NCI-H2107 (cell line): Measurements from ENCODE around the gene NSDHL.

ENCODE experiments used
- DNase-seq: peaks from one replicate; lab custom pipeline; 2025; lab: John Stamatoyannopoulos, UW

NSDHL gene

GRCh38 chrX:152844256-152844655, 13.4 kb downstream of the NSDHL start:
- DNase-seq = no peak

DNA sequence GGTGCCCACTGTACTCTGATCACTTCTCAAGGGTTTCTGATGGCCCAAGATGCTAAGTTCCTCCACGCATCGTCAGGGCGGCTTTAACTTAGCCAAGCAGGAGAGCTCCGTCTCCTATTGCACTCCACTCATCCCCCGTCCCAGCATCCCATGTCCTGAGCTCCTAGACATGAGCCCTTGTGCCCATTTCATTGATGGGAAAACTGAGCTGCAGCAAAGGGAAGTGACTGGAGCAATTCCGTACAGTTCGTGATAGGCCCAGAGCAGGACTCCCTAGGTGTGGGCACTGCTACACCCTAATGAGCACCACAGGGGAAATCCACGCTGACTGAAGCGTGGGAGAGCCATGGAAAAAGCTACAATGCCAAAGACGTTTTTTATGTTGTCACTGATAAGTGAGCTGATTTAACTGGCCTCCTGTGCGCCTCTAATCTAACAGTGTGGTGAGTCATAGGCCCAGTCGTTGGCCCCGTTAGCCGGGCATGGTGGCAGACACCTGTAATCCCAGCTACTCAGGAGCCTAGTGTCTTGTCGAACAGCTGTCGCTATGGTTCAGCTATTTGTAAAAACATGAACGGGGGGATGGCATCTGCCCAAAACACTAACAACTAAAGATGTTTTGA, 14.9 kb downstream of the NSDHL start:
- DNase-seq = no peak

- DNase-seq = no peak
Observed at GRCh38 chrX:152847281-152847680, 16.4 kb downstream of the NSDHL start.

DNA sequence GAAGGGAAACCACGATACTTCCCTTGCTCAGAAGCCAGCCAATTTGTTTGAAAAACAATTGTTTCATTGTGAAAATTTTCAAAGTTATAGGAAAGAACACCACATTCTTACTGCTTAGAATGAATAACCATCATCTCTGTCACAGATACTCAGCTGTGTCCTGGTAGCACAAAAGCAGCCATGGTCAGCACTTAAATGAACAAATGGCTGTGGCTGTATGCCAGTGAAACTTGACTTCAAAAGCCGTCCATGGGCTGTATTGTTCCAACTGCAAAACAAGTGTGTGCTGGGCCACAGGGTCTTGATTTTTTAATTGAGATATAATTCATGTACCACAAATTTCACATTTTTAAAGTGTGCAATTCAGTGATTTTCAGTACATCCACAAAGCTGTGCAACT, 19.6 kb downstream of the NSDHL start:
- DNase-seq = no peak

GRCh38 chrX:152853986-152854385, 23.1 kb downstream of the NSDHL start:
- DNase-seq = no peak

GRCh38 chrX:152861116-152861515, 30.3 kb downstream of the NSDHL start:
- no peak for DNase-seq

DNA sequence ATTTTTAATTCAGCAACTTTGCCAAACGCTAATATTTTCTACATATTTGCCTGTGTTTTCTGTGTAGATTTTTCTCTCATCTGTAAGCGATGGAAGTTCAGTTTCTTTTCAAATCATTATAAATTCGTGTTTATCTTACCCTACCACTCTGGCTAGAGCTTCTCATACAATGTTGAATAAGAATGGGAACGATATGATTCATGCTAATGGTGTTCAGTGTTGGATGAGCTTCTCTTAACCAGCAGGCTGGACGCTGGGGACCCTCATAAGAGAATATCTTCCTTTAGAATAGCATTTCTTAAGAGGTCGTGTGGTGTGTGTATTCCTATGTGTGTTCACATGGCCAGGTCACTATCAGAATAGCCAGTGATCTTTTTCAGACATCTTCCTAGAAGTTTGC, 31.0 kb downstream of the NSDHL start:
- DNase-seq = no peak

- DNase-seq = no peak
Observed at GRCh38 chrX:152865232-152865920, 34.5 kb downstream of the NSDHL start.

- DNase-seq = no peak
Observed at GRCh38 chrX:152866386-152866785, 35.5 kb downstream of the NSDHL start.

DNA sequence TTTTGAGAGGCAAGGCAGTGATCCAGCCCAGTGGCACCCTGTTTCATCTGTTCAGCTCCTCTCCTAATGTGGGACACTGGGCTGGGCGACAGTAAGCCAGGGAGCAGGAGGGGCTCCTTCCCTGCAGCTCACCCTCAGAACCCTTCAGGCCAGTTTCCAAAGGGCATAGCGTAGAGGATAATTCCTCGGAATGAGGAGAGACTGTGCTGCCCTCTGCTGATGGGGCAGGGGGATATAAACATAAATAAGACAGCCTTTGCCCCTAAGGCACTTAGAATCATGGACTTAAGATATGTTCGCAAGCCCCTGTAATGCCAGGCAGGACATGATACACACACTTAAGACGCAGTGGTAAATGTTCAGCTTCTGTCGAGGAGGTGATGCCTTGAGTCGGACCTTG, 39.1 kb downstream of the NSDHL start:
- no peak for DNase-seq

- no peak for DNase-seq
Observed at GRCh38 chrX:152871260-152871659, 40.4 kb downstream of the NSDHL start.

GRCh38 chrX:152872522-152872921, 41.7 kb downstream of the NSDHL start:
- no peak for DNase-seq

DNA sequence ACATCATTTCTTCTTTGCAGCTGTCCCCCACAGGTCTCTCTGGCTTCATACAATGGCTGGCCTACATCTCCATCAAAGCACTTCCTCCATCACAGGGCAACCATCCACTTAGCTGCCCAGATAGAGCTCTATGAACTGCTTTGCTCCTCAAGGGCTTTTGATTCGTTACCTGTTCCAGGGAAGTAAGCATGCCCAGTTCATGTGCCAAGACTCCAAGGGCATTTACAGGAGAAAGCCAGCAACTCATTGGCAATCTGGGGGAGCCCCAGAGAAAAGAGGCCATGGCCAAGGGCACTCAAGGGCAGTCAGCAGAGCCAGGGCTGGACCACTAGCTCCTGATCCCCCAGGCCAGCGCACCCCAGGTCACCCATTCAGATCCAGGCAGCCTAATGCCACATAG, 42.5 kb downstream of the NSDHL start:
- DNase-seq = no peak

DNA sequence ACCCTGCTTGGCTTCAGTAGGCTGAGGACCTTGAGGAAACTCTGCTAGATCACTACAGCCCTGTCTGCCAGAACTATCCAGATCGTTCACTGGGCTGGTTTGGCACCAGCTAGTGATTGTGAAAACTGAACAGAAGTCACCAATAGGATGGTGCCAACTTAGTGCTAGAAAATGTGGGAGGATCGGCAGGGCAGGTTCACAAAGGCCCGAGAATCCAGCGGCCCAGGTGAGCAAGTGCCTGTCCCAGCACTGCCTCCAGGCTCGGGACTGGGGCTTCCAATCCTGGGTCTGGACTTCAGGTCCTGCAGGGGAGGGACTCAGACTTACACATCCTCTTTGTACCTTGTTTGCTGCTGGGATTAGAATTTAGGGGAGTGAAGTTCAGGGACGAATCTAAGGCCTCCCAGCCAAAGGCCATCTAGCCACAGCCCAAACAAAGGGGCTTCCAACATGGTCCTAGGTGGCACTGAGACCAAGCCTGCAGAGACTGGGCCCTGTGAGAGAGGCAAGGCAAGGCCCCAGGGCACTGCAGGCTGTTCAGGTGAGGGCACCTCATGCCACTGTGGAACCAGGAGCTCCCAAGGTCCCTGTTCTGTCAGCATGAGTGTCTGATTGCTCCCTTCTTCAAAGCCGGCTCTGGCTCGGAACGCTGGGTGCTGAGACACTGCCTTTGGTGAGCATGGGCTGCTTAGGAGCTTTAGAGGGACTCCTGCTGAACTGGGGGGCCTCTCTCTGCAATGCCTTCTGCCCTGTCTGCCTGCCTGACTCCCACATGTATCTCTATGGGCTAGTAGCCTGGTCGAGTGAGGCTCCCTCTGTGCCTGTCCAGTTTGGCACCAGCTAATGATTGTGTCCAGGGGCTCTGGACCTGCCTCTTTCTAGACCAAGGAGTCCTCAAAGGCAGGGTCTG, 46.3 kb downstream of the NSDHL start:
- no peak for DNase-seq

GRCh38 chrX:152878976-152879755, 48.3 kb downstream of the NSDHL start:
- DNase-seq = no peak

DNA sequence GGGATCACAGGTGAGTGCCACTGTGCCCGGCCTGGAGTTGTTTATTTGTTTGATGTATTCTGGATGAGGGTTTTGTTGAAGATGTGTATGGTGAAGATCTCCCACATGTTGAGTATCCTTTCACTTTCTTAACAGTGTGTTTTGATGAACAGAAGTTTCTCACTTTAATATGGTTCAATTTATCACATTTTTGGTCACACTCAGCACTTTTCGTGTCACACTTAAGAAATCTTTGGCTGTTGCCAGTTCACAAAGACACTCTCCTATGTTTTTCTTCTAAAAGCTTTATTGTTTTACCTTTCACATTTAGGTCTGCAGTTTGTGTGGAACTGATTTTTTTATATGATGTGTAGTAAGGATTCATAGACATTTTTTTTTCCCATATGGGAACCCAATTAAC, 50.4 kb downstream of the NSDHL start:
- DNase-seq = no peak

DNA sequence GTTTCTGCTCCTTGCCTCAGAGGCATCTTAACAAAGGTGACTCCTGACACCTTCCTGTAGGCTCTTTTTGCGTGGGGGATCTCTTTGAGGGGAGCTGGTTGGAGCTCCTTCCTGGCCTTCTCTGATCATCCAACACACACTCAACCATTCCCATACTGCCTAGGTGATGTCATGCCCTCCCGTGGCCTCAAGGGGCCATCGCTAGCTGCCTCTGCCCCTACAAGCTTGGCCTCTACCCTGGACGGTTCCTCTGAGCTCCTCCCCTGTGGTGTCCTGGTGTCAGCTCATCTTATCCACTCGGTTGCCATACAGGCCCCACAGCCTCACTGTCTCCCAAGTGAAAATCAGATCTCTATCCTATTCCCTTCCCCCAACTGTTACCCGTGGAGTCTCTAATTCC, 53.3 kb downstream of the NSDHL start:
- no peak for DNase-seq

GRCh38 chrX:152886716-152887115, 55.9 kb downstream of the NSDHL start:
- DNase-seq = no peak

DNA sequence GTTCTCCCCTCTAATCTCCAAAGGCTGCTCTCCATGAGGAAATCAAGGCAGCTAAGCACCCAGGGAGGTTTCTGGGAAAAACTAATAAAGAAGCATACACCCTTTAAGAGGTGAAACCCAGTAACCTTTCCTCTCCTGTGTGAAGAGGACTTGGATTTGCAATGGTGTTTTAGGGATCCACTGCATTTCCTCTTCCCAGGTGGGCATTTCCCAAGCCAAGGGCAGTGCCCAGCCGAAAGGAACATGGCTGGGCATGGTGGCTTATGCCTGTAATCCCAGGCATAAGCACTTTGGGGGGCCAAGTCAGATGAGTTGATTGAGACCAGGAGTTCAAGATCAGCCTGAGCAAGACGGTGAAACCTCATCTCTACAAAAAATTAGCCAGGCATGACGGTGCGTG, 61.6 kb downstream of the NSDHL start:
- no peak for DNase-seq

DNA sequence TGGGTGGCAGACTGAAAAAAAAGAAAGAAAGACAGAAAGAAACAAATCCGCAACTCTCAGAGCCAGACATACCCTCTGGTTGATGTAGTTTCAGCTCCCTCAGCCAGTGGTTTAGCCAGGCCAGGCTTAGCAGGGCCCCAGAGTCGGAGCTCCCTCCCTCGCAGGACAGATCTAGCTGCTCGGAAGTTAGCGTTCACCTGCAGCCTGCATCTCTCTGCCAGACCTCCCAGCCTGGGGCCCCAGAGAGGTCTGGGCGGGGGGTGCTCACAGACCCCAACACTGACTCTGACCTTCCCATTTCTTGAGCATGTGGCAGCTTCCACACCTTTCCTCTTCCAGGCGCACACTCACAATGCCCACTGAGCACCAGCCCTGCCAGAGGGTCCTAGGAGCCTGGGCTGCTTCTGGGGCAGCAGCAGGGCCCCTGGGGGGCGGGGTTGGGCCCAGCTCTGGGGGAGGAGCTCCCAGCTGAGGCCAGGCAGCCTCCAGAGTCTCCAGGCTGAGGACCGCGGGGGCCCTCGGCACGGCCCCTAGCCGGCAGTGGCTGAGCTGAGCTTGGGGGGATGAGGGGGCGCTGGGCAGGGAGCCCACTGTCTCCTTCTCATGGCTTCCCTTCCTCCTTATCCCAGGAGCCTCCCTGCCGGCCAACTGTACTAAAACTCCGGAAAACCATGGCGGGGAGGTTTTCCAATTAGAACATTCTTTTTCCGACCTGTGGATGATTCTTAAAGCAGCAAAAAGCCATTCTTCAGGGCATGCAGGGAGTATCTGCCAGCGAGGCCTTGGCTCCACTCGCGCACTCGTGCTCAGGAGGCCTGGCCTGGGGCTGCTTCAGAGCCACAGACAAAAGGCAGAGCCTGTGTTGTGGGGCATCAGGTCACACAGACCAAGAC, 62.4 kb downstream of the NSDHL start:
- no peak for DNase-seq

DNA sequence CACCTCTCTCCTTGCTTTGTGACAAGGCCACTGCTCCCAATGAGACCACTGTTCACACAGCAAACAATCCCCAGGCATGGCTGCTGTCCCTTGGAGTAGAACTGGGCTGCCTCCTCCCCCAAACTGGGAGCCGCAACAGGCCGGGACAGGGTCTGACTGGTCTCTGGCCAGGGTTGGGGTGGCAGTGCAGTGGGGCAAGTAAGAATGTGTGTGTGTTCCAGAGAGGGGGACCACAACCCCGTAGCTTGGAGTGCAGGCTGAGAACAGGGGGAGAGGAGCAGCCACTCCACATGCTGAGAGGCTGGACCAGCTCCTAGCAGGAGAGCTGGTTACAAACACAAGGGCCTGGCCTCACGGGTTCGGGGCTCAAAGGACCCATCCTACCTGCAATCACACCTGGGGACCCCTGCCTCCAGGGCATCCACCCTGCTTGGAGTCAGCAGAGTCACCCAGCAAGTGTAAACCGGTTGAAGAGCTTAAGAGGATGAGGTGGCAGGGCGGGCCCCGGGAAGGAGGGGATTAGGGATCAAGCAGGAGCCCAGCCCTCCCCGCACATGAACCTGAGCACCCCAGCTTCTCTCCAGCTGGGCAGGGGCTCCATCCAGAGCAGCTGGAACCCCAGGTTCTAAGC, 63.2 kb downstream of the NSDHL start:
- no peak for DNase-seq
